Measurements from ENCODE around the gene GPX5.
"Not testable (repeated sequence)": the region's sequence is repeated elsewhere in the genome, so short reads cannot be mapped to it uniquely, and the experiment has no call there.

GPX5 gene

GRCh38 chr6:28525496-28526039 lies at the start of gene GPX5:
GPX5 (plus strand) TSS chr6:28525881; CDS start chr6:28526014, 133 bp downstream.
- DNase-seq = no peak

GRCh38 chr6:28478518-28478917 lies 47.2 kb upstream of the GPX5 start:
- DNase-seq = no peak

- DNase-seq = no peak
These were observed 45.3 kb upstream of the GPX5 start for GRCh38 chr6:28480253-28480932.

GRCh38 chr6:28485482-28485881 lies 40.2 kb upstream of the GPX5 start:
- no peak for DNase-seq

GRCh38 chr6:28486533-28486932 lies 39.1 kb upstream of the GPX5 start:
- DNase-seq = no peak

GRCh38 chr6:28486988-28487742 lies 38.5 kb upstream of the GPX5 start:
- DNase-seq = no peak

- DNase-seq = no peak
These were observed 36.7 kb upstream of the GPX5 start for GRCh38 chr6:28488916-28489365.

- DNase-seq = no peak
These were observed 36.1 kb upstream of the GPX5 start for GRCh38 chr6:28489366-28490204.

- DNase-seq = no peak
These were observed 35.3 kb upstream of the GPX5 start for GRCh38 chr6:28490205-28490890.

- no peak for DNase-seq
These were observed 33.7 kb upstream of the GPX5 start for GRCh38 chr6:28491984-28492317.

GRCh38 chr6:28496099-28496779 lies 29.4 kb upstream of the GPX5 start:
- DNase-seq = no peak

GRCh38 chr6:28497306-28497705 lies 28.4 kb upstream of the GPX5 start:
- no peak for DNase-seq

GRCh38 chr6:28497893-28498292 lies 27.8 kb upstream of the GPX5 start:
- no peak for DNase-seq

- DNase-seq = no peak
These were observed 24.4 kb upstream of the GPX5 start for GRCh38 chr6:28501259-28501658.

- not testable (repeated sequence) for DNase-seq
These were observed 23.5 kb upstream of the GPX5 start for GRCh38 chr6:28502136-28502535.

- DNase-seq = not testable (repeated sequence)
These were observed 22.9 kb upstream of the GPX5 start for GRCh38 chr6:28502709-28503305.

GRCh38 chr6:28505733-28506132 lies 19.9 kb upstream of the GPX5 start:
- DNase-seq = no peak

- no peak for DNase-seq
These were observed 18.7 kb upstream of the GPX5 start for GRCh38 chr6:28506807-28507475.

GRCh38 chr6:28511628-28512300 lies 13.9 kb upstream of the GPX5 start:
- no peak for DNase-seq

- DNase-seq = not testable (repeated sequence)
These were observed 13.3 kb upstream of the GPX5 start for GRCh38 chr6:28512387-28512786.

Data from SHP77 treated with DMSO at 0.1 percent for 48 hours (cell line).